HEK293T (cell line): ENCODE results near the gene SMAD5.

Experiments
- BHLHE40 ChIP-seq: fragments of 450-650 bp; IDR thresholded peaks from 2 replicates; pipeline ENCODE4 v1.6.1; 2016; ENCODE audit warnings: mild to moderate bottlenecking, moderate library complexity, borderline replicate concordance
- ELF4 ChIP-seq: fragments of 450-650 bp; IDR thresholded peaks from 2 replicates; pipeline ENCODE4 v1.6.1; 2017; ENCODE audit warnings: antibody characterized with exemption
- FOXM1 ChIP-seq: fragments of 450-650 bp; IDR thresholded peaks from 2 replicates; pipeline ENCODE4 v1.6.1; 2017; ENCODE audit warnings: mild to moderate bottlenecking, borderline replicate concordance
- SUZ12 ChIP-seq: fragments of 450-650 bp; IDR thresholded peaks from 2 replicates; pipeline ENCODE4 v1.6.1; 2016; ENCODE audit warnings: mild to moderate bottlenecking
- ZNF384 ChIP-seq: fragments of 450-650 bp; IDR thresholded peaks from 2 replicates; pipeline ENCODE4 v1.6.1; 2016

DNA sequence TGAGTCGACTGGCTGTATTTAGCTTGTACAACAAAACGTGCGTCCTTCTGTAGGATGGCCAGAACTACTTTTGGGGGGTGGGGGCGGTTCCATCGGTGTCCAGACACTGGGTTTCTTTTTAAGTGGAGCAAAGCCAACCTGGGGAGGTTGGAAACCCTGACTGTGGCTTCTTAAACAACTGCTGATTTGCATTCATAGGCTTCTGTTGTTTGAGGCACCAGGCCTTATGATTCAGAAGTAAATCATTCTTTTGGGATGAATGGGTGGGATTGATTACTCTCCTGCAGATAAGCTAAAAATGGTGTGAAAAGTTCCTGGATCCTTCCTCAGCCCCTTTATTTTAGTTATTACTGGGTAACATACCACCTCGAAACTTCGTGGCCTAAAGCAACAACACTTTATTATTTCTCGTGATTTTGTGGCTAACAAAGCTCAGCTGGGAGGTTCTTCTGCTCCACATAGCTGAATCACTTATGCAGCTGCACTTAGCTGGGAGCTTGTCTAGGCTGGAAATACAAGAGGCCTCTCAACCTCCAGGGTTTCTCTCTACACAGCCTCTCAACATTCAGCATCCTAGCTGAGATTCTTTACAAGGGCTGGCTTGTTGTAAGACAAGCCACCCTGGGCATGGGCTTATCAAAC, 72.5 kb downstream of the SMAD5 start:
- TF ChIP-seq FOXM1 = no peak
- TF ChIP-seq SUZ12 = no peak
- no peak for TF ChIP-seq ELF4
- no peak for TF ChIP-seq ZNF384
- TF ChIP-seq BHLHE40 = no peak
